ENCODE results near the gene GNG7.

GRCh38 chr19:2608602-2608922 lies 93.9 kb downstream of the GNG7 start:
- TF ChIP-seq CTCF (conservative IDR thresholded peaks at IDR 0.05; ENCODE audit: low read depth, low read length) (no peak), EZH2 (IDR thresholded peaks at IDR 0.05; ENCODE audit: low read length, unreplicated experiment) (no peak), EZH2phosphoT487 (IDR thresholded peaks at IDR 0.05; ENCODE audit: borderline replicate concordance, low read length) (no peak)
